ENCODE results near the gene BBS4. TPM values are rescaled to one million over a fixed set of nuclear protein-coding genes. Genes with fewer than 3 reads are reported as not detected.

Gene BBS4, protein sequence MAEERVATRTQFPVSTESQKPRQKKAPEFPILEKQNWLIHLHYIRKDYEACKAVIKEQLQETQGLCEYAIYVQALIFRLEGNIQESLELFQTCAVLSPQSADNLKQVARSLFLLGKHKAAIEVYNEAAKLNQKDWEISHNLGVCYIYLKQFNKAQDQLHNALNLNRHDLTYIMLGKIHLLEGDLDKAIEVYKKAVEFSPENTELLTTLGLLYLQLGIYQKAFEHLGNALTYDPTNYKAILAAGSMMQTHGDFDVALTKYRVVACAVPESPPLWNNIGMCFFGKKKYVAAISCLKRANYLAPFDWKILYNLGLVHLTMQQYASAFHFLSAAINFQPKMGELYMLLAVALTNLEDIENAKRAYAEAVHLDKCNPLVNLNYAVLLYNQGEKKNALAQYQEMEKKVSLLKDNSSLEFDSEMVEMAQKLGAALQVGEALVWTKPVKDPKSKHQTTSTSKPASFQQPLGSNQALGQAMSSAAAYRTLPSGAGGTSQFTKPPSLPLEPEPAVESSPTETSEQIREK
- total RNA-seq, result 20.8 and 21.5 TPM in 2 replicates

DNA sequence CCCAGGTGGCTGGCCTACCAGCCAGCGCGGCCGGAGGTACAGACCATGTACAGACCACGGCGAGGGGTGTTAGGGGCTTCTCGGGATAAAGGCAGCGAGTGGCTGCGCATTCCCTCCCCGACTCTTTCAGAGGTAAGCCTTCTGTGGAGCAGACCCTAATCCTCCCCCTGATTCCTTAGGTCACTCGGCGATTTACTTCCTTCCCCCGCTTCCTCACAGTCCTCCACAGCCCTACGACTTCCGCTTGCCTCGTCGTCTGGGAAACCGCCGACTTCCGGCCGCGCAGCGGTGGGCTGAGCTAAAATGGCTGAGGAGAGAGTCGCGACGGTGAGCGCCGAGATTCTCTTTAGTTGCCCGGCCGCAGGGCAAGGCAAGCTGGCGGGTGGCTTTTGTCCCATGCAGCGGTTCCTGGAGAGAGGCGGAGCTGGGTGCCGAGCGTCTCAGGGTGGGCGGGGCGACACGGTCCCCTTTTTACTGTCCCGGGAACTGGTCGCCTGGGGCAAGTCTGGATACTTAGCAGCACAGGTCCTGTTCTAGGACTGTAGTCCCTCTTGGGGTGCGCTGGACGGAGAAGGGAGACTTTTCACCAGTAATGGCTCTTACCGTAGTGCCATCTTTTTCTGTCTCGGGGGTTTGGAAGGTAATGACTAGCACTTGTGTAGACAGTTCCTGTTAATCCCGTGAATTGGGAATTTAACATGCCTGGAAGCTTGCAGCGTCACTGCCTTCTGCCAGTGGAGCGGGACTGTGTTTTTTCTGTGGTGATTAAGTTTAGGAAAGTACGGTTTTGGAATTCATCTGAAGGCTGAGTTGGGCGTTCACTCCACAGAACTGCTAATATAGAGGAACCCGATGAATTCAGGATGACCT is at the start of gene BBS4, which contains the start of gene HIGD2B:
BBS4 (plus strand) TSS at position 283 of the 870 bp plus-strand sequence; CDS start at position 304, 21 bp downstream.
HIGD2B (minus strand) TSS at position 258 of the 870 bp plus-strand sequence. CDS start 9,808 bp downstream, outside the sequence.

DNA sequence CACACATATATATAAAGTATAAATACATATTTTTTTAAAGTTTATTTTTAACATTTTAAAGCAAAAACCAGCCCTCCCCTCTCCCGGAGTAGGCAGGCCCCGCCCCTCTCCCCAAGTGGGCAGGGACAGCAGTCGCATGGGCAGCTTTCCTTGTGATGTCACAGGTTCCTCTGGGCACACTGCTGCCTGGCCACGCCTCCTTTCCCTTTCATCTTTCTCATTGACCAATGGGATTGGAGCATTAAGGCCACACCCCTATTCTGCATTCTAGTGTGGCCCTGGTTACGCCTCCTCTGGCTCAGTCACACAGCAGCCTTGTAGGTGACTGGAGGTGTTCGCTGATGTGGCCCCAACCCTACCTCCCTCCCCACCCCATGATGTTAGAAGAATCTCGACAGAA is 31.6 kb upstream of the BBS4 start, which contains the start of gene GOLGA6B:
GOLGA6B (plus strand) TSS at position 301 of the 400 bp plus-strand sequence; CDS start at position 342, 41 bp downstream.

DNA sequence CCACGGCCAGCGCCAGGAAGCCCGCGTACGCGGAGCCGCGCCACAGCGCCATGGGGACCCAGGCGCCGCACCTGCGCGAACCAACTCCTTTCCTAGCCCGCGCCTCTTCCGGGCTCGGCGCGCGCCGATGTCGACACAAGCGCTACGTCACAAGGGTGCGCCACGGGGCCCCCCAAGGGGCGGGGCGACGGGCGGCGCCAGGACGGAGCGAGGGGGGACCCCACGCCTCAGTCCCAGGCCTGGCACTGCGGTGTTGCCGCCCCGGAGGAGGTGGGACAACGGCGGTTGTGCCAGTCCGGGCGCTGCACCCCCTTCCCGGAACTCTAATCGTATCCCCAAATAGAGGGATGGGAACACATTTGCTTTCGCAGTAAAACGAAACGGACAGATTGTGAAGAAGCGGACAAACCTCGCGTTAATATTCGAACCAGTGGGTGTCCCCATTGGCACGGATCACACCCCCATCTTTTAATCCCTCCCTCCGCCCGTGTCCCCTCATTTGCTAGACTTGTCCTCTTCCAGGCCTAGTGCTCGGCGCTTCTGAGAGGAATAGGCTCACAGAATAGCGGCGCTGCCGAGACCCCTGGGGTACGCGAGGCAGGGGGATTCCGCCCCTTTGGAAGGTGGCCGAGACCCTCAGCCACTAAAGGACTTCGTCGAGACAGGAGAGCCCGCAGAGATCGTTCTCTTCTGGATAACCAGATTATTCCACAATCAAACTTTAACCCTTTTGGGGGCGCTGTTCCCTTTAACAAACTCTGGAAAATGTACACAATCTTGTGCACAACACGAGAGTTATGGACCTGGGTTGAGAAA is 97.8 kb downstream of the BBS4 start, which contains the start of gene ADPGK:
ADPGK (minus strand) TSS at position 119 of the 816 bp plus-strand sequence; CDS start at position 52, 67 bp downstream.

Other genes with a start within 250 kb of the BBS4 start
- 22.3 and 51.3 TPM in 2 replicates for gene ARIH1, start 211.9 kb upstream of the BBS4 start, total RNA-seq
- gene GOLGA6B, start 31.5 kb upstream of the BBS4 start, total RNA-seq, result not detected in 2 replicates
- gene HIGD2B, start within 50 bp of the BBS4 start, total RNA-seq, result not detected in 2 replicates
- gene ADPGK, start 97.6 kb downstream of the BBS4 start, total RNA-seq, result 101 and 123 TPM in 2 replicates